ENCODE data around the gene C8G. TPM values are rescaled to one million over a fixed set of nuclear protein-coding genes. Genes with fewer than 3 reads are reported as not detected.

The C8G gene
- total and polyA plus RNA-seq, 2 of the 13 experiments (the other 11 are each of a cell fraction or from before 2014, with no cell fraction given) = 4.9 to 12.8 TPM

- ChIA-PET CTCF (ENCODE audit: low intra/inter-chr PET ratio, low total read pairs) (no interaction called here), POLR2A (interaction anchor here (1.4 to 1.5 kb wide), 2 partner anchors 11 to 19 kb away, joined by 3 read pairs; partner anchors contain the start of gene PAXX)
- Histone ChIP-seq H3K36me3 (replicated peaks in 1 of 2; ENCODE audit: control insufficient read depth in 1 of 2, insufficient read depth in 2 of 2, low read length in 2 of 2) (no peaks in the 10 kb centered on the region), H3K9ac (ENCODE audit: insufficient read depth, low read depth, low read length) (no peak overlapping the region), H3K27ac (ENCODE audit: extremely low read length, insufficient read depth, low read length) (no peak overlapping the region), H3K4me3 (replicated peaks in 1 of 3; ENCODE audit: insufficient read depth in 1 of 3, low read depth in 2 of 3, low read length in 3 of 3) (no peak overlapping the region), H3K4me1 (ENCODE audit: insufficient read depth, low read length) (peaks cover 40% of the 10 kb centered on the region), H4K20me1 (ENCODE audit: insufficient read depth, low read length) (no peaks in the 10 kb centered on the region), H3K27me3 (ENCODE audit: control insufficient read depth in 1 of 2, insufficient read depth in 2 of 2, low read length in 2 of 2) (peaks cover 32 to 84% of the 10 kb centered on the region in 2 experiments), H3K4me2 (ENCODE audit: low read depth, low read length) (no peak overlapping the region), H2AFZ (ENCODE audit: low read length) (no peak overlapping the region), H3K79me2 (ENCODE audit: insufficient read depth, low read length) (no peaks in the 10 kb centered on the region), H3K9me3 (ENCODE audit: low read length) (no peaks in the 10 kb centered on the region)
- ATAC-seq (no peak), FAIRE-seq (no peak), DNase-seq (ENCODE audit: low spot score) (no peak)
- 6% methylated on average over 5 of the region's 13 CpGs for WGBS (ENCODE audit: low lambda C conversion rate)
- in situ Hi-C loops (cut with HindIII; ENCODE audit: extremely low pct_ligation_motif_present, low pct_unique_long_range_greater_than_20kb) (no loop called here), intact Hi-C loops (cut with micrococcal nuclease; ENCODE audit: unreplicated experiment) (no loop called here)
- TF ChIP-seq NR2C2 (CRISPR knock-in tag; IDR thresholded peaks at IDR 0.05; ENCODE audit: borderline replicate concordance) (no peak), ZNF556 (CRISPR knock-in tag; IDR thresholded peaks at IDR 0.05; ENCODE audit: borderline replicate concordance) (no peak), ZNF329 (CRISPR knock-in tag; IDR thresholded peaks at IDR 0.05; ENCODE audit: low read depth) (no peak), SIX4 (CRISPR knock-in tag; IDR thresholded peaks at IDR 0.05) (no peak), CERS6 (CRISPR knock-in tag; IDR thresholded peaks at IDR 0.05) (no peak), HNRNPUL1 (IDR thresholded peaks at IDR 0.05; ENCODE audit: low read depth, low read length) (no peak), ZNF280B (CRISPR knock-in tag; IDR thresholded peaks at IDR 0.05; ENCODE audit: borderline replicate concordance) (no peak), ZBTB26 (CRISPR knock-in tag; IDR thresholded peaks at IDR 0.05; ENCODE audit: borderline replicate concordance) (no peak), RCOR2 (CRISPR knock-in tag; IDR thresholded peaks at IDR 0.05) (no peak), CSRNP1 (CRISPR knock-in tag; IDR thresholded peaks at IDR 0.05) (no peak), ZGPAT (CRISPR knock-in tag; IDR thresholded peaks at IDR 0.05) (no peak), GATA4 (IDR thresholded peaks at IDR 0.05; ENCODE audit: borderline replicate concordance, low read depth) (no peak)
- no TSS peak for BruUV-seq (replicated peaks)
Observed at GRCh38 chr9:136972743-136973142, 27.7 kb downstream of the C8G start.
